ENCODE results near the gene SUMF1.

- no peak for TF ChIP-seq CTCF (conservative IDR thresholded peaks at IDR 0.05; ENCODE audit: low read length)
- TF ChIP-seq EZH2phosphoT487 (IDR thresholded peaks at IDR 0.05; ENCODE audit: borderline replicate concordance) = no peak
Measured at GRCh38 chr3:4395448-4395847, 71.6 kb downstream of the SUMF1 start.
